Measurements from ENCODE around the gene CLPSL2. TPM values are rescaled to one million over a fixed set of nuclear protein-coding genes. Genes with fewer than 3 reads are reported as not detected.

CLPSL2 gene
- total and polyA plus RNA-seq, 2 donors (not counting 1 experiment from before 2014, with no cell fraction given), result not detected

DNA sequence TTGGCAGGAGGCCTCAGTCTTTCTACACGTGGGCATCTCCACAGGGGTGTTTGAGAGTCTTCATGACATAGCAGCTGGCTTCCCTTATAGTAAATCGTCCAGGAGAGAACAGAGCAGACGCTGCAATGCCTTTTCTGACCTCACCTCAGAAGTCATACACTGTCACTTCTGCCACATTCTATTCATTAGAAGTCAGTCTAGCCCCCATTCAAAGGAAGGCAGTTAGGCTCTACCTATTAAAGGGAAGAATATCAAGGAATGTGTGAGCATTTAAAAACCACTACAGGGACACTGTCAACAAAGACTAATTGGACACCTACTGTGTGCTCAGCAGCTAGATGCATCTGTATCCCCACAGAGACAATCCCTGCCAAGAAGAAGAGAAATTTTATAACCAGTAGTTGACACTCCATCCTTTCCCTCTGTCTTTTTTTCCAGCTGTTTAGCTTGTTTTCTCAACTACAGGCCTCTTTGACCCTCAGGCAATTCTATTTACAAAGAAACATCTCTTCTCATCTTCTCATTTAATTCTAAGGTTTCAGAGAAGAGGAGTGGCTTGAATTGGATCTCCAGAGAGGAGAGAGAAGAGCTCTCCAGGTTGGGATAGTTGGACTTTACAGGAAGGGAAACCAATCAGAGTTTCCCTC lies 21.0 kb upstream of the CLPSL2 start:
- Histone ChIP-seq H3K79me2 (ENCODE audit: control insufficient read depth, insufficient read depth, low read length) (no peaks in the 10 kb centered on the region), H3K4me3 (ENCODE audit: control extremely low read depth in 1 of 5, extremely low read depth in 1 of 5, insufficient read depth in 1 of 5, low read depth in 2 of 5, low read length in 4 of 5) (no peak overlapping the region), H3K9ac (ENCODE audit: low read length) (no peak overlapping the region), H3K27ac (ENCODE audit: low read length in 2 of 2) (no peak overlapping the region), H3K4me1 (ENCODE audit: control insufficient read depth in 2 of 2, insufficient read depth in 2 of 2, low read length in 2 of 2) (peaks cover 21 to 26% of the 10 kb centered on the region in 2 donors), H3K27me3 (replicated peaks in 1 of 4; ENCODE audit: control extremely low read depth in 1 of 4, control insufficient read depth in 3 of 4, insufficient read depth in 4 of 4, low read length in 3 of 4) (peaks cover 0 to 3% (median 1%) of the 10 kb centered on the region in 4 experiments), H4K20me1 (ENCODE audit: control insufficient read depth, insufficient read depth, low read length, poor library complexity, severe bottlenecking) (no peaks in the 10 kb centered on the region), H3K36me3 (replicated peaks in 1 of 2; ENCODE audit: control extremely low read depth in 1 of 2, control insufficient read depth in 1 of 2, extremely low read depth in 1 of 2, insufficient read depth in 2 of 2, low read length in 1 of 2) (no peaks in the 10 kb centered on the region), H2AFZ (ENCODE audit: insufficient read depth, low read depth, low read length, poor library complexity, severe bottlenecking) (no peak overlapping the region), H3K9me3 (ENCODE audit: control extremely low read depth in 1 of 3, control insufficient read depth in 2 of 3, insufficient read depth in 1 of 3, low read length in 2 of 3) (peaks cover 0 to 9% (median 4%) of the 10 kb centered on the region in 3 donors), H3K4me2 (replicated peaks; ENCODE audit: low read depth, low read length, poor library complexity, severe bottlenecking) (no peak overlapping the region)
- no peak for ATAC-seq (ENCODE audit: low read depth)
- WGBS (ENCODE audit: insufficient coverage), result 81% methylated on average over 3 of the region's 3 CpGs
- ChIA-PET POLR2A (no interaction called here), CTCF (interaction anchor here (0.6 kb wide), 1 partner anchor 133 kb away, joined by 3 read pairs; no protein-coding TSS in a partner anchor)
- no peak for TF ChIP-seq EZH2 (IDR thresholded peaks at IDR 0.05; ENCODE audit: borderline replicate concordance, insufficient read depth, low read depth, low read length, poor library complexity, severe bottlenecking)
- TF ChIP-seq, protein P1, sequence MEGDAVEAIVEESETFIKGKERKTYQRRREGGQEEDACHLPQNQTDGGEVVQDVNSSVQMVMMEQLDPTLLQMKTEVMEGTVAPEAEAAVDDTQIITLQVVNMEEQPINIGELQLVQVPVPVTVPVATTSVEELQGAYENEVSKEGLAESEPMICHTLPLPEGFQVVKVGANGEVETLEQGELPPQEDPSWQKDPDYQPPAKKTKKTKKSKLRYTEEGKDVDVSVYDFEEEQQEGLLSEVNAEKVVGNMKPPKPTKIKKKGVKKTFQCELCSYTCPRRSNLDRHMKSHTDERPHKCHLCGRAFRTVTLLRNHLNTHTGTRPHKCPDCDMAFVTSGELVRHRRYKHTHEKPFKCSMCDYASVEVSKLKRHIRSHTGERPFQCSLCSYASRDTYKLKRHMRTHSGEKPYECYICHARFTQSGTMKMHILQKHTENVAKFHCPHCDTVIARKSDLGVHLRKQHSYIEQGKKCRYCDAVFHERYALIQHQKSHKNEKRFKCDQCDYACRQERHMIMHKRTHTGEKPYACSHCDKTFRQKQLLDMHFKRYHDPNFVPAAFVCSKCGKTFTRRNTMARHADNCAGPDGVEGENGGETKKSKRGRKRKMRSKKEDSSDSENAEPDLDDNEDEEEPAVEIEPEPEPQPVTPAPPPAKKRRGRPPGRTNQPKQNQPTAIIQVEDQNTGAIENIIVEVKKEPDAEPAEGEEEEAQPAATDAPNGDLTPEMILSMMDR (IDR thresholded peaks at IDR 0.05), result no peak
- Mint-ChIP-seq H3K27me3 (peaks cover 7% of the 10 kb centered on the region), H3K4me1 (peaks cover 25% of the 10 kb centered on the region), H3K27ac (no peak overlapping the region), H3K4me3 (no peak overlapping the region), H3K9me3 (ENCODE audit: insufficient read depth) (peaks cover 3% of the 10 kb centered on the region)
- intact Hi-C loops (cut with micrococcal nuclease), result no loop called here
- no peak for DNase-seq

DNA sequence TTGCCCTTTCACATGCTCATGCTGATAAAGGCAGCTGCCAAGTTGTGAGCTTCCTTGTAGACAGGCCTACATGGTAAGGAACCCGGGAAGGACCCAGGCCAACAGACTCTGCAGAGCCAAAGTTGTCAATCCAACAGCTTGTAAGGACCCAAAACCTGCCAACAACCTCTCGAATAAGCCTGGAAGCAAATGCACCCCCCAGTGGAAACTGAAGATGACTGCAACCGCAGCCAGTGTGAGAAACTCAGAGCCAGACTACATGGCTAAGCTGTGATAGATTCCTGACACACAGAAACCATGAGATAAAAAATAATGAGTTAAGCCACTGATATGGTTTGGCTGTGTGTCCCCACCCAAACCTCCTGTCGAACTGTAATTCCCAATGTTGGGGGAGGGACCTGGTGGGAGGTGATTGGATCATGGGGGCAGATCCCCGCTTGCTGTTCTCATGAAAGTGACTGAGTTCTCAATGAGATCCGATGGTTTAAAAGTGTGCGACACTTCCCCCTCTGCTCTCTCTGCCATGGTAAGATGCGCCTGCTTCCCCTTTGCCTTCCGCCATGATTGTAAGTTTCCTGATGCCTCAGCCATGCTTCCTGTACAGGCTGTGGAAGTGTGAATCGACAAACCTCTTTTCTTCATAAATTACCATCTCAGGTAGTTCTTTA lies 18.8 kb upstream of the CLPSL2 start:
- Histone ChIP-seq H3K27ac (ENCODE audit: low read length in 2 of 2) (no peak overlapping the region), H2AFZ (ENCODE audit: insufficient read depth, low read depth, low read length, poor library complexity, severe bottlenecking) (peak overlapping the region; percentile 9), H3K36me3 (replicated peaks in 1 of 2; ENCODE audit: control extremely low read depth in 1 of 2, control insufficient read depth in 1 of 2, extremely low read depth in 1 of 2, insufficient read depth in 2 of 2, low read length in 1 of 2) (no peaks in the 10 kb centered on the region), H3K27me3 (replicated peaks in 1 of 4; ENCODE audit: control extremely low read depth in 1 of 4, control insufficient read depth in 3 of 4, insufficient read depth in 4 of 4, low read length in 3 of 4) (peaks cover 0 to 20% (median 3%) of the 10 kb centered on the region in 4 experiments), H3K9ac (ENCODE audit: low read length) (no peak overlapping the region), H4K20me1 (ENCODE audit: control insufficient read depth, insufficient read depth, low read length, poor library complexity, severe bottlenecking) (no peaks in the 10 kb centered on the region), H3K79me2 (ENCODE audit: control insufficient read depth, insufficient read depth, low read length) (no peaks in the 10 kb centered on the region), H3K4me3 (ENCODE audit: control extremely low read depth in 1 of 5, extremely low read depth in 1 of 5, insufficient read depth in 1 of 5, low read depth in 2 of 5, low read length in 4 of 5) (no peak overlapping the region), H3K9me3 (ENCODE audit: control extremely low read depth in 1 of 3, control insufficient read depth in 2 of 3, insufficient read depth in 1 of 3, low read length in 2 of 3) (peaks cover 0 to 16% (median 6%) of the 10 kb centered on the region in 3 donors), H3K4me1 (ENCODE audit: control insufficient read depth in 2 of 2, insufficient read depth in 2 of 2, low read length in 2 of 2) (peaks cover 21 to 26% of the 10 kb centered on the region in 2 donors), H3K4me2 (replicated peaks; ENCODE audit: low read depth, low read length, poor library complexity, severe bottlenecking) (peak overlapping the region; percentile 33)
- WGBS (ENCODE audit: insufficient coverage), result 69% methylated on average over 6 of the region's 10 CpGs
- intact Hi-C loops (cut with micrococcal nuclease), result no loop called here
- H3K4me3 Mint-ChIP-seq, result no peak overlapping the region
- CTCF ChIA-PET, result interaction anchor here (1.4 kb wide), 1 partner anchor 173 kb away, joined by 4 read pairs; no protein-coding TSS in a partner anchor
- DNase-seq (no peak), ATAC-seq (ENCODE audit: low read depth) (peak; percentile 10)
- H3K27me3 Mint-ChIP-seq, result peaks cover 18% of the 10 kb centered on the region
- TF ChIP-seq, protein P1 (IDR thresholded peaks at IDR 0.05), result peak; percentile 21
- no peak for TF ChIP-seq EZH2 (IDR thresholded peaks at IDR 0.05; ENCODE audit: borderline replicate concordance, insufficient read depth, low read depth, low read length, poor library complexity, severe bottlenecking)
- peaks cover 27% of the 10 kb centered on the region for H3K4me1 Mint-ChIP-seq
- H3K9me3 Mint-ChIP-seq (ENCODE audit: insufficient read depth), result peaks cover 3% of the 10 kb centered on the region
- peak overlapping the region; percentile 33 for H3K27ac Mint-ChIP-seq
- POLR2A ChIA-PET, result interaction anchor here (0.7 kb wide), 1 partner anchor 38 kb away, joined by 4 read pairs; no protein-coding TSS in a partner anchor
